ENCODE results near the gene THOC1.

The THOC1 gene

GRCh38 chr18:273525-273924 is 5.7 kb upstream of the THOC1 start:
- DNase-seq = no peak

GRCh38 chr18:272650-273049 is 4.8 kb upstream of the THOC1 start:
- no peak for DNase-seq

DNA sequence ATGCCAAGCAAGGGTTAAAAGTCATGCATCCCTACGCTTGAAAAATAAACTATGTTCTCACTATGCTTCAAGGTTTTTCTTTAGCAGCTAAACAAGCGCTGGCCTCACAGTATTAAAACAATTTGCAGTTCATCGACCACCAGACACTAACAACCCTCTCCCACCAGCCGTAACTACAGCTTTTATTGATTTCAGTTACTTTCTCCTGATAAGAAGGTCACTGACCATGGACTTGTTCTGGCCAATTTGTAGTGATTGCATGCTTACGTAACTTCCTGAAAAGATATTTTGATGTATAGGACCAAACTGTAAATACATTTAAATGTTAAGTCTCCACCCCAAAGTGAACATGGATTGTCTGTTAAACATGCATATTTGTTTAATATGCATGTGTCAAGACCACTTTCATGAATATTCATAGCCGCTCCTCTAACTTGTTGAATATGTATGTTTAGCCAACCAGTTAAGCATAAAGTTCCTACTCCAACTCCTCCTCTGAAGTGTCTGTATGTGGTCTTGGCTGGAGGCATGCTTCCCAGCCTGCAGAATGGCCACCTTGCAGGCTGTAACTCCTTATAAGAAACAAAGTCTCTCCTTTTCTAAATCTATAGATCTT is 1.7 kb upstream of the THOC1 start:
- no peak for DNase-seq

GRCh38 chr18:267380-267687 is 513 bp downstream of the THOC1 start:
- no peak for DNase-seq

DNA sequence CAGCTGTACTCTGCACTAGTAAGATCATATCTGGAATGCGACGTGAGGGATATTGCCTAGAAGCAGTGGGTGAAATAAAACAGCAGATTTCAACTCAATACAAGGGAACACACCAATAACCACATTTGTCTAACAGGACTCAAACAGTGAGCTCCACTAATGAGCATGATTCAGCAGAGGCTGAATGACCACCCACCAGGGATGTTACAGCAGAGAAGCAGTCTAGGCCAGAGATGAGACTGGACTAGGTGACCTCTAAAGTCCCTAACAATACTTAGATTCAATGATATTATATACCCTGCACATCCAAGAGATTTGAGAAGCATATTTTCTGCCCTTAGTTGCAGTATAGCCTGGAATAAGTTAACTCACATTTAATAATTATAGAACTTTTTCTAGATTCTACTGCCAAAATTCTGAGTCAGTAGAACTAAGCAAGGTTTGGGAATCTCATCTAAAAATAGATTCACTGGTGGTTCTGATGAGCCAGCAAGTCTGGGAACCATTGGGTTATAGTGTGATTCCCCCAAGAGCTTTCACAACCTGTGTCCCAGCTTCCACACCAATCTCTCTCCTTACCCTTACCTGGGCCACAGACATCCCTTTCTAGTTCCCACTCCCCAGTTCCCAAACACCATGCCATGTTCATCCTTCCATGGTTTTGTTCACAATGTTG is 6.3 kb downstream of the THOC1 start:
- DNase-seq = no peak

GRCh38 chr18:260547-260946 is 7.3 kb downstream of the THOC1 start:
- DNase-seq = no peak

DNA sequence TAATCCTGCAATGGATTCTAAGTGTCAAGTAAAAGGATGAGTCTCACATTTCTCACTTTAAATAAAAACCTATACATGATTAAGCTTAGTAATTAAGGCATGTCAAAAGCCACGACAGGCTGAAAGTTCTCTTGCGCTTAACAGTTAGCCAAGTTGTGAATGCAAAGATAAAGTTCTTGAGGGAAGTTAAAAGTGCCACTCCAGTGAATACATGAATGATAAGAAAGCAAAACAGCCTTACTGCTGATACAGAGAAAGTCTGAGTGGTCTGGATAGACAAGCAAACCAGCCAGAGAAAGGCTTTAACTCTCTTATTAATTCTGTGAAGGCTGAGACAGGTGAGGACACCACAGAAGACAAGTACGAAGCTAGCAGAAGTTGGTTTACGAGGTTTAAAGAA is 12.7 kb downstream of the THOC1 start:
- DNase-seq = no peak

DNA sequence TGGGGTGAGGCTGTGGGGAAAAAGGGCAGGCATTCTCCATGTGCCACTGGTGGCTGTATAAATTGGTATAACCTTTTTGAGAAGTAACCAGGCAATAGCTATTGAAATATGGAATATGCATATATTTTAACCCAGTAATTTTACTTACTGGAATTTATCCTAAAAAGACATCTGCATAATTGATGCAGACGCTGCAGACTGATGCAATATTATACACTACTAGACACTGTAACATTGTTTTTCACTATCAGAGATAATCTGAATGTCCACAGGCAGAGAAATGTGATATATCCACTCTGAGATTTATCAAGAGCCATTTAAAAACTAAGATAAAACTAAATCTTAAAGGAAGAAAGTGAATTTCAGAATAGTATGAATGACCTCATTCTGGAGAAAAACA is 14.7 kb downstream of the THOC1 start:
- no peak for DNase-seq

DNA sequence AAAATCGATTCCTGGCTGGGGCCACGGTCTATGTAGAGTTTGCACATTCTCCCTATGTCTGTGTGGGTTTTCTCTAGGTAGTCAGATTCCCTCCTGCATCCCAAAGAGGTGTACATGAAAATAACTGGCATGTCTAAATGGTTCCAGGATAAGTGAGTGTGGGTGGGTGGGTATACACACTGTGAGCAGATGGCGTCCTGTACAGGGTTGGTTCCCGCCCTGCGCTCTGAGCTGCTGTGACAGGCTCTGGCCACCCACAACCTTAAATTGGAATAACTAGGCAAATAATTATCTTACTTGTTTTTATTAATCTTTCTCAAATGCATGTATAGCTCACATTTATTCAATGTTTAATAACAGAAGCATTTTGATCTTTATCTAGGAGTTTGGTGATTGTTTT is 16.3 kb downstream of the THOC1 start:
- DNase-seq = no peak

GRCh38 chr18:250685-251084 is 17.2 kb downstream of the THOC1 start:
- DNase-seq = no peak

GRCh38 chr18:248053-248452 is 19.8 kb downstream of the THOC1 start:
- no peak for DNase-seq

DNA sequence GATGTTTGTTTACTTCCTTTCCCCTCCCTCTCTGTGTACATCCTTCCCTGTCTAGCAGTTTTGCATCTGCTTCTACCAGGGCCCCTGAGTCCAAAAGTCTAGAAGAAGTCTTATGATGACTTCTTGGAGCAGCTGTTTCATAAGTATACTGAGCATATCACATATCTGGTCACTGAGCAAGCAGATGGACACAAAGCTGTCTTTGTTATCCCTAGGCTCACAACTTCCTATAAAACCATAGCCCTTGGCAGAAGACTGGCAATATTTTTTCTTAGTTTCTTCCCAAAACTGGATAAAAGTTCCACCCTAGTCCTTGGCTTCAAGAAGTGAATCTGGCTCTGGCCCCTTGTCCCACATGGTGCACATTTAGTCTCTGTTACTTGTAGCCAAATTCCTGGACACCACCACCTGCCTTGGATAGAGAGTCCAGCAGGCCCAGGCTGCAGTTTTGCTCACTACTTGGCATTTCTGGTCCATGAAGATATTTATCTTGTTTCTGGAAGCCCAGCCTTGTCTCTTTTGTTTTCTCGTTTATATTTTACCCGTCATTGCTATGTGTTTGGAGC is 22.5 kb downstream of the THOC1 start:
- DNase-seq = no peak

- DNase-seq = no peak
Observed at GRCh38 chr18:240175-240574, 27.7 kb downstream of the THOC1 start.

- DNase-seq = no peak
Observed at GRCh38 chr18:231563-231962, 36.3 kb downstream of the THOC1 start.

DNA sequence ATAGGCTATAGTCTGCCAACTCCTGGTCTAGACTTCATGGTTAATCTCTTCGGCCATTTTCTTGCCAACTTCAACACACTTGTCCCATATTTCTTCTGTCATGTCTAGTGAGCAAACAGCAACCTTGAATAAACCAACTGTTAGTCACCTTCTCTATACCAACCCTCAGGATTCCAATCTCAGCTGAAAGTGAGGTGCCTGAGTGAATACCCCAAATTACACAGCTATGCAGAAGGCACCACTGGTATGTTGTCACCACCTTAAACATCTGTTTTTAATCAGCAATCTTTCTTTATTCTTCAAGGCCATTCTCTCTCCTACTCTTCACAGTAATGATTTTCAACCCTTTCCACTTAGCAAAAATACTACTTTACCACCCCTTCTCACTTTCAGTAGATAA is 39.3 kb downstream of the THOC1 start:
- no peak for DNase-seq

DNA sequence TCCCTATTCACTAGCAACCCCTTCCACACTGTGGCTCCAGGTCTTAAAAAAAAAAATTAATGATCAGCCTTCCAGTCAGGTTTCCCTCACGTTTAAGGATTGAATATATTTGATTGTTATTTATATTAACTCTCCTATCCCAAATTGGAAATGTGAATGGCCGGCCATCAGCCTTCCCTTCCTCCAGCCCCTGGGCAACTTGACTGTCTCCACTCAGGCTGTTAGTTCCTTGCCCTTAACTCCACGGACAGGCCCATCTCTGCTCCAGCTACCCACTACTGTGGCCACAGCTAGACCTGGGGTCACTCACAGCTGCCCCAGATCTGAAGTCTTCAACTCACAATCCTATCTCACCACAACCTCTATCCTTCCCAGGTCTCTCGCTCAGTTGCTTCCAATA is 39.9 kb downstream of the THOC1 start:
- no peak for DNase-seq

GRCh38 chr18:227374-227773 is 40.5 kb downstream of the THOC1 start:
- DNase-seq = no peak

- no peak for DNase-seq
Observed at GRCh38 chr18:225745-226144, 42.1 kb downstream of the THOC1 start.

- no peak for DNase-seq
Observed at GRCh38 chr18:220708-221107, 47.1 kb downstream of the THOC1 start.

DNA sequence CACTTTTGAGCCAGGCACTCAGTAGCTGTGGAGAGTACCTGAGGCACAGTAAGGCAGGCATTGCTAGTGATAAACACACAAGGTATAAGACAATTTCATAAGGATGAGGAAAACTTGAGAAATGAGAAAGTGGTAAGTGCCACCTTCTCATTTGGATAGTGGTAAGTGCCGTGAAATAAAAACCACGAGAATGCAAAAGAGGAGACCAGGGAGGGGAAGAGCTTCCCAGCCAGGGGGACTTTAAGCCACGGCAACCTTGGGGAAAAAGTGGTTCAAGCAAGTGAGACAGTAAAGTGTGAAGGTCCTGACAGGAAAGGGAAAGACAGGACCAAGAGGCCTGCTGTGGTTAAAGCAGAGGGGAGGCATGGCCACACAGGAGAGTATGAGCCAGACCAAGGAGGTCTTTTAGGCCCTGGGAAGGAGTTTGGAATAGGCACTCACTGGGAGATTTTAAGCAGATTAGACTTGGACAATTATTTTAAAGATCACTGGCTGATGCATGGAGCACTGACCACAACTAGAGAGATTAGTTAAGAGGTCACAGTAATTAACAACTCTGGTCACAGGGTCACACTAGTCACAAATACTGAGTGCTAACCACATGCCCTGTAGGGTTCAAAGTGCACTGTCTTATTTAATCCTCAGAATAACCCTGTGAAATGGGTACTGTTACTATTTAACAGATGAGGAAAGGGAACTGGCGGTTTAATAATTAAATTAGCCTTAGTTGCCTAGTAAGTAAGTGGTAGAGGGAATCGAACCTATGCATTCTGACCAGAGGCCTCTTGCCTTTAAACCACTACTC is 50.1 kb downstream of the THOC1 start:
- DNase-seq = no peak

DNA sequence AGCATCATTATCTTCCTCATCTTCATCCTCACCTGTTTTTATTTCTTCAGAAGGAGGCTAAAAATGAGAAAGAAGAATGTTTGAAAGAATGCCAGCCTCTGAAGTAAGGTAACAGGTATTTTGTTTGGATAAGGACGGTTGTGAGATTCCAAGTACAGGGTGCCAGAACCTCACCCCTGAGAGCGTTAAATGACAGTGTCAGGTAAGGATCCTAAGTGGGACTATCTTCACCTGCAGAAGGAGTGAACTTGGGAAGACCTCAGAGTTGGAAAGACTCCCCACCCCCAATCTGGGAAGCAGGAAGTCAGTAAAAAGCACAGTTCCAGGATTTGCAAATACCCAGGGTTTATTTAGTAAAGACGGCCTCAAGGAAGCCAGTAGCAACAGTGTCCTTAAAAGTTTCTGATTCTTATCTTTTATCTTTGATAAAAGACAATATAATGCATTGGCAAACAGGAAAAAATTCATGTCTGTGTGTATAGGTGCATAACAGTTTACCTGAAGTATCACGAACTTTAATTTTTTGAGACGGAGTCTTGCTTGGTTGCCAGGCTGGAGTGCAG is 52.3 kb downstream of the THOC1 start:
- no peak for DNase-seq

DNA sequence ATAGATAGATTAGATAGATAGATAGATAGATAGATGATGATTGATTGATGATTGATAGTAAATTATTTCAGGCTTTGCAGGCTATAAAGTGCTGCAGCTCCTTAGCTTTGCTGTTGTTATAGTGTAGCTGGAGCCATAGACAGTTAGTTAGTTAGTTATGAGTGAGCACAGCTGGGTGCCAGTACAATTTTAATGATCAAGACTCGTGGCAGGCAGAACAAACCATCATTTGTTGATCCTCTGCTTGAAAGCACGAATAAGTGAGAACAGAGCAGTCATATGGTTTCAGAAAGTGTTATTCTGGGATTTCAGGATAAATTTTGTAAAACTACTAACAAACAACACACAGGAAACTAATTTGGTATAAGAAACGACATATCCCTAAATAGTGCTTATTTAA is 53.9 kb downstream of the THOC1 start:
- no peak for DNase-seq

GRCh38 chr18:213505-213904 is 54.3 kb downstream of the THOC1 start:
- no peak for DNase-seq

GRCh38 chr18:212780-213179 is 55.1 kb downstream of the THOC1 start:
- DNase-seq = no peak

All from stimulated activated CD4-positive, alpha-beta T cell treated with anti-CD3 and anti-CD28 coated beads, Interleukin-1b, Interleukin-23, amount 100 ng/mL, for 48 hours (primary cell).